Fibroblast of lung (primary cell): Measurements from ENCODE around the gene SRL. TPM values are rescaled to one million over a fixed set of nuclear protein-coding genes. Genes with fewer than 3 reads are reported as not detected.

Experiments
- DNase-seq, 2 donors: peaks; one replicate each; pipeline versions ENCODE4 v3.0.0 to v3.0.0-alpha.2; 2010; ENCODE audit warnings: low read depth in 2 of 2
- H2AFZ ChIP-seq: 2 replicates; pipeline ENCODE4 v1.5.1; 2012; ENCODE audit warnings: low read length, control low read depth, inconsistent platforms
- H3K27ac ChIP-seq: 2 replicates; pipeline ENCODE4 v1.5.1; 2011; ENCODE audit warnings: low read length, control low read depth; ENCODE audit not compliant: insufficient read depth
- H3K27me3 ChIP-seq: 2 replicates; pipeline ENCODE4 v1.5.1; 2011; ENCODE audit warnings: mild to moderate bottlenecking, low read length; ENCODE audit not compliant: control insufficient read depth, insufficient read depth
- H3K36me3 ChIP-seq: 2 replicates; pipeline ENCODE4 v1.5.1; 2011; ENCODE audit warnings: low read length; ENCODE audit not compliant: control insufficient read depth, insufficient read depth
- H3K4me1 ChIP-seq: 2 replicates; pipeline ENCODE4 v1.5.1; 2011; ENCODE audit warnings: low read length; ENCODE audit not compliant: control insufficient read depth, insufficient read depth; ENCODE audit errors: extremely low read depth
- H3K4me2 ChIP-seq: 2 replicates; pipeline ENCODE4 v1.5.1; 2011; ENCODE audit warnings: low read length, control low read depth; ENCODE audit not compliant: insufficient read depth; ENCODE audit errors: extremely low read depth
- H3K4me3 ChIP-seq, 4 experiments: fragments of 200-600 bp in 1 of 4; sonication (generic) in 1 of 4; replicated peaks in 1 of 4; 2 replicates each; pipeline ENCODE4 v1.5.1; 2011 to 2016; ENCODE audit warnings: low read length in 4 of 4, low read depth in 3 of 4, mild to moderate bottlenecking in 3 of 4, control low read depth in 2 of 4, inconsistent platforms in 1 of 4, mixed read lengths in 1 of 4; ENCODE audit not compliant: insufficient read depth in 1 of 4; ENCODE audit errors: control extremely low read depth in 1 of 4
- H3K79me2 ChIP-seq: 2 replicates; pipeline ENCODE4 v1.5.1; 2012; ENCODE audit warnings: mild to moderate bottlenecking, low read length, inconsistent platforms; ENCODE audit not compliant: control insufficient read depth, insufficient read depth
- H3K9ac ChIP-seq: 2 replicates; pipeline ENCODE4 v1.5.1; 2011; ENCODE audit warnings: mild to moderate bottlenecking, low read length, control low read depth; ENCODE audit not compliant: insufficient read depth
- H3K9me3 ChIP-seq: 2 replicates; pipeline ENCODE4 v1.5.1; 2012; ENCODE audit warnings: low read depth, low read length; ENCODE audit not compliant: control insufficient read depth, insufficient read depth
- H4K20me1 ChIP-seq: 2 replicates; pipeline ENCODE4 v1.5.1; 2011; ENCODE audit warnings: low read length; ENCODE audit not compliant: control insufficient read depth, insufficient read depth; ENCODE audit errors: extremely low read depth
- EZH2 ChIP-seq: IDR thresholded peaks from 2 replicates; pipeline ENCODE4 v1.5.1; 2012; ENCODE audit warnings: low read length, control low read depth, mild to moderate bottlenecking; ENCODE audit errors: missing control alignments
- polyA plus RNA-seq, 2 donors: library from polyadenylated mRNA; depleted of rRNA in 1 of 2; stranded (reverse) in 1 of 2; unstranded in 1 of 2; fragments of >200 nt; gene quantifications; 2 replicates each; pipeline ENCODE4 v1.2.1, GENCODE V29; 2011 to 2012; ENCODE audit warnings: missing spikeins in 1 of 2
- total RNA-seq: library from RNA; depleted of rRNA; stranded (reverse); fragments of >200 nt; gene quantifications from 2 replicates; pipeline ENCODE4 v1.2.1, GENCODE V29; 2014
- TF ChIP-seq, protein P1 (sequence below), 2 donors: IDR thresholded peaks in 1 of 2; conservative IDR thresholded peaks in 1 of 2; 1 replicate in 1 of 2; 2 replicates in 1 of 2; pipeline ENCODE4 v1.5.1; 2011 to 2012; ENCODE audit warnings: low read length in 2 of 2, control low read depth in 1 of 2, inconsistent platforms in 1 of 2, low read depth in 1 of 2, mild to moderate bottlenecking in 1 of 2

Gene SRL
- total and polyA plus RNA-seq, 2 donors (not counting 1 experiment from before 2014, with no cell fraction given): 0.07 to 0.17 TPM

GRCh38 chr16:4270595-4270994 is 28.7 kb upstream of the SRL start:
- Histone ChIP-seq H3K27me3 (no peaks in the 10 kb centered on the region), H3K4me2 (peak overlapping the region; percentile 99), H4K20me1 (no peaks in the 10 kb centered on the region), H3K4me1 (peaks cover 7% of the 10 kb centered on the region), H3K79me2 (peaks cover 20% of the 10 kb centered on the region), H3K4me3 (peak overlapping the region in 3 of 4 experiments; percentile 84 to 88 (median 86)), H3K36me3 (peaks cover 3% of the 10 kb centered on the region), H3K27ac (no peak overlapping the region), H3K9me3 (no peaks in the 10 kb centered on the region), H3K9ac (no peak overlapping the region), H2AFZ (no peak overlapping the region)
- no peak for DNase-seq
- TF ChIP-seq, protein P1, sequence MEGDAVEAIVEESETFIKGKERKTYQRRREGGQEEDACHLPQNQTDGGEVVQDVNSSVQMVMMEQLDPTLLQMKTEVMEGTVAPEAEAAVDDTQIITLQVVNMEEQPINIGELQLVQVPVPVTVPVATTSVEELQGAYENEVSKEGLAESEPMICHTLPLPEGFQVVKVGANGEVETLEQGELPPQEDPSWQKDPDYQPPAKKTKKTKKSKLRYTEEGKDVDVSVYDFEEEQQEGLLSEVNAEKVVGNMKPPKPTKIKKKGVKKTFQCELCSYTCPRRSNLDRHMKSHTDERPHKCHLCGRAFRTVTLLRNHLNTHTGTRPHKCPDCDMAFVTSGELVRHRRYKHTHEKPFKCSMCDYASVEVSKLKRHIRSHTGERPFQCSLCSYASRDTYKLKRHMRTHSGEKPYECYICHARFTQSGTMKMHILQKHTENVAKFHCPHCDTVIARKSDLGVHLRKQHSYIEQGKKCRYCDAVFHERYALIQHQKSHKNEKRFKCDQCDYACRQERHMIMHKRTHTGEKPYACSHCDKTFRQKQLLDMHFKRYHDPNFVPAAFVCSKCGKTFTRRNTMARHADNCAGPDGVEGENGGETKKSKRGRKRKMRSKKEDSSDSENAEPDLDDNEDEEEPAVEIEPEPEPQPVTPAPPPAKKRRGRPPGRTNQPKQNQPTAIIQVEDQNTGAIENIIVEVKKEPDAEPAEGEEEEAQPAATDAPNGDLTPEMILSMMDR (conservative IDR thresholded peaks at IDR 0.05 in 1 of 2, IDR thresholded peaks at IDR 0.05 in 1 of 2; ENCODE audit: low read depth in 1 of 2, low read length in 2 of 2): no peak
- TF ChIP-seq EZH2: no peak

- no peak overlapping the region for H3K27ac ChIP-seq
- peaks cover 3% of the 10 kb centered on the region for H3K36me3 ChIP-seq
- peaks cover 20% of the 10 kb centered on the region for H3K79me2 ChIP-seq
- H3K4me1 ChIP-seq: peaks cover 7% of the 10 kb centered on the region
- no peaks in the 10 kb centered on the region for H3K27me3 ChIP-seq
- H2AFZ ChIP-seq: no peak overlapping the region
- H3K9ac ChIP-seq: no peak overlapping the region
- no peaks in the 10 kb centered on the region for H4K20me1 ChIP-seq
- DNase-seq: no peak
- TF ChIP-seq EZH2: no peak
- TF ChIP-seq, protein P1 (conservative IDR thresholded peaks at IDR 0.05 in 1 of 2, IDR thresholded peaks at IDR 0.05 in 1 of 2; ENCODE audit: low read depth in 1 of 2, low read length in 2 of 2): no peak
- H3K4me2 ChIP-seq: peak overlapping the region; percentile 10
- H3K4me3 ChIP-seq: no peak overlapping the region
- H3K9me3 ChIP-seq: no peaks in the 10 kb centered on the region
Observed at GRCh38 chr16:4270091-4270490, 28.2 kb upstream of the SRL start.

DNA sequence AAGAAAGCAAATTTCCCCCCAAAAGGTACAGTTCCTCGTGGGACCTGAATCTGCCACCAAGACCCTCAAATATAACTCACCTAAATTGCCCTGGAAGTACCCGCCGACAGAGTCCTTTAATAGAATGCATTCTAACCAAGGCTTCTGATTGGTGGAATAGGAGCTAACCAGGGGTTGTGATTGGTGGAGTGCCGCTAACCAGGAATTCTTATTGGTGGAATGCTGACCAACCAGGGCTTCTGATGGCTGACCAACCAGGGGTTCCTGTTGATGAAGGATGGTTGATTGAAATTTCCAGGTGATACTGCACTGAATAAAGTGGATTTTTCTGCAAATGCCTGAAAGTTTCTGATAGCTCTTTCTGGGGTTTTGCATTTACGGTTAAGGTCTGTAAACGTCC is 24.5 kb upstream of the SRL start:
- peaks cover 7% of the 10 kb centered on the region for H3K36me3 ChIP-seq
- no peak overlapping the region for H3K4me2 ChIP-seq
- no peaks in the 10 kb centered on the region for H3K9me3 ChIP-seq
- peak in 1 of 2 donors; percentile 23 for DNase-seq
- TF ChIP-seq EZH2: no peak
- TF ChIP-seq, protein P1 (conservative IDR thresholded peaks at IDR 0.05 in 1 of 2, IDR thresholded peaks at IDR 0.05 in 1 of 2; ENCODE audit: low read depth in 1 of 2, low read length in 2 of 2): no peak
- no peaks in the 10 kb centered on the region for H4K20me1 ChIP-seq
- no peak overlapping the region for H2AFZ ChIP-seq
- no peak overlapping the region for H3K4me3 ChIP-seq
- no peak overlapping the region for H3K9ac ChIP-seq
- H3K4me1 ChIP-seq: peaks cover 19% of the 10 kb centered on the region
- H3K27ac ChIP-seq: no peak overlapping the region
- H3K79me2 ChIP-seq: peaks cover 17% of the 10 kb centered on the region
- H3K27me3 ChIP-seq: no peaks in the 10 kb centered on the region
